Eye (tissue), 1 donor: ENCODE data around the gene IKZF5.
A peak's percentile ranks its signal among the peaks of the same experiment; 100 is the strongest.

ENCODE experiments used
- DNase-seq: peaks from one replicate; pipeline ENCODE4 v3.0.0-alpha.2; 2015

Gene IKZF5

GRCh38 chr10:123008355-123009104, at the start of gene IKZF5, which contains the start of gene ACADSB:
Gene IKZF5, minus strand, starts transcription at chr10:123008795. Its CDS starts 10,170 bp downstream, at chr10:122998625.
Gene ACADSB, plus strand, starts transcription at chr10:123009006. Its CDS starts 24 bp downstream, at chr10:123009030.
- DNase-seq = peak; percentile 99

GRCh38 chr10:123057968-123058367, 49.4 kb upstream of the IKZF5 start:
- DNase-seq = no peak

GRCh38 chr10:123045961-123046731, 37.6 kb upstream of the IKZF5 start:
- DNase-seq = no peak

GRCh38 chr10:123044391-123044790, 35.8 kb upstream of the IKZF5 start:
- DNase-seq = peak; percentile 41

- peak; percentile 83 for DNase-seq
These were observed 34.9 kb upstream of the IKZF5 start for GRCh38 chr10:123043409-123043925.

- no peak for DNase-seq
These were observed 34.3 kb upstream of the IKZF5 start for GRCh38 chr10:123042708-123043408.

- DNase-seq = no peak
These were observed 31.0 kb upstream of the IKZF5 start for GRCh38 chr10:123039632-123039930.

- no peak for DNase-seq
These were observed 30.4 kb upstream of the IKZF5 start for GRCh38 chr10:123038782-123039631.

- no peak for DNase-seq
These were observed 27.0 kb upstream of the IKZF5 start for GRCh38 chr10:123035467-123036086.

GRCh38 chr10:123034332-123034731, 25.7 kb upstream of the IKZF5 start:
- no peak for DNase-seq

- no peak for DNase-seq
These were observed 22.5 kb upstream of the IKZF5 start for GRCh38 chr10:123031124-123031523.

- DNase-seq = no peak
These were observed 19.3 kb upstream of the IKZF5 start for GRCh38 chr10:123027861-123028260.

GRCh38 chr10:123026302-123026701, 17.7 kb upstream of the IKZF5 start:
- DNase-seq = no peak

GRCh38 chr10:123024540-123024939, 15.9 kb upstream of the IKZF5 start:
- DNase-seq = no peak

GRCh38 chr10:123021517-123021916, 12.9 kb upstream of the IKZF5 start:
- no peak for DNase-seq

- DNase-seq = no peak
These were observed 11.5 kb upstream of the IKZF5 start for GRCh38 chr10:123019941-123020703.

- DNase-seq = no peak
These were observed 10.7 kb upstream of the IKZF5 start for GRCh38 chr10:123019264-123019663.

- no peak for DNase-seq
These were observed 9.9 kb upstream of the IKZF5 start for GRCh38 chr10:123018531-123018930.

- no peak for DNase-seq
These were observed 9.0 kb upstream of the IKZF5 start for GRCh38 chr10:123017421-123018165.

- DNase-seq = no peak
These were observed 7.6 kb upstream of the IKZF5 start for GRCh38 chr10:123016228-123016627.
